HEK293 (cell line): ENCODE measurements around the gene OTUB1.

Experiments
- BCL11B ChIP-seq: fragments of 450-650 bp; formaldehyde crosslinking; IDR thresholded peaks from 2 replicates; pipeline ENCODE4 v1.5.1; 2016; ENCODE audit warnings: low read depth, missing biosample characterization, missing genetic modification characterization
- CTCF ChIP-seq: fragments of 450-650 bp; formaldehyde crosslinking; IDR thresholded peaks from 2 replicates; pipeline ENCODE4 v1.5.1; 2016; ENCODE audit warnings: missing biosample characterization, missing genetic modification characterization
- KLF7 ChIP-seq: fragments of 450-650 bp; formaldehyde crosslinking; IDR thresholded peaks from 2 replicates; pipeline ENCODE4 v1.5.1; 2016; ENCODE audit warnings: missing biosample characterization, missing genetic modification characterization, borderline replicate concordance
- ZBTB11 ChIP-seq: fragments of 450-650 bp; formaldehyde crosslinking; conservative IDR thresholded peaks from 2 replicates; pipeline ENCODE4 v1.5.1; 2016; ENCODE audit warnings: low read depth, missing biosample characterization, missing genetic modification characterization
- ZNF335 ChIP-seq: fragments of 450-650 bp; formaldehyde crosslinking; conservative IDR thresholded peaks from 2 replicates; pipeline ENCODE4 v1.5.1; 2016; ENCODE audit warnings: missing biosample characterization, missing genetic modification characterization

GRCh38 chr11:64003807-64004589, 17.8 kb downstream of the OTUB1 start:
- TF ChIP-seq ZNF335 (tag by site-specific recombination) (no peak), CTCF (no peak), KLF7 (no peak), BCL11B (no peak), ZBTB11 (tag by site-specific recombination) (no peak)
